Measurements from ENCODE around the gene SLC4A3. TPM values are rescaled to one million over a fixed set of nuclear protein-coding genes. Genes with fewer than 3 reads are reported as not detected.

Gene SLC4A3
- total RNA-seq, 1 experiment from 2014 or later, result 8.7 TPM

GRCh38 chr2:219688560-219689445 lies 61.4 kb downstream of the SLC4A3 start (continued):
- TF ChIP-seq, protein P1, sequence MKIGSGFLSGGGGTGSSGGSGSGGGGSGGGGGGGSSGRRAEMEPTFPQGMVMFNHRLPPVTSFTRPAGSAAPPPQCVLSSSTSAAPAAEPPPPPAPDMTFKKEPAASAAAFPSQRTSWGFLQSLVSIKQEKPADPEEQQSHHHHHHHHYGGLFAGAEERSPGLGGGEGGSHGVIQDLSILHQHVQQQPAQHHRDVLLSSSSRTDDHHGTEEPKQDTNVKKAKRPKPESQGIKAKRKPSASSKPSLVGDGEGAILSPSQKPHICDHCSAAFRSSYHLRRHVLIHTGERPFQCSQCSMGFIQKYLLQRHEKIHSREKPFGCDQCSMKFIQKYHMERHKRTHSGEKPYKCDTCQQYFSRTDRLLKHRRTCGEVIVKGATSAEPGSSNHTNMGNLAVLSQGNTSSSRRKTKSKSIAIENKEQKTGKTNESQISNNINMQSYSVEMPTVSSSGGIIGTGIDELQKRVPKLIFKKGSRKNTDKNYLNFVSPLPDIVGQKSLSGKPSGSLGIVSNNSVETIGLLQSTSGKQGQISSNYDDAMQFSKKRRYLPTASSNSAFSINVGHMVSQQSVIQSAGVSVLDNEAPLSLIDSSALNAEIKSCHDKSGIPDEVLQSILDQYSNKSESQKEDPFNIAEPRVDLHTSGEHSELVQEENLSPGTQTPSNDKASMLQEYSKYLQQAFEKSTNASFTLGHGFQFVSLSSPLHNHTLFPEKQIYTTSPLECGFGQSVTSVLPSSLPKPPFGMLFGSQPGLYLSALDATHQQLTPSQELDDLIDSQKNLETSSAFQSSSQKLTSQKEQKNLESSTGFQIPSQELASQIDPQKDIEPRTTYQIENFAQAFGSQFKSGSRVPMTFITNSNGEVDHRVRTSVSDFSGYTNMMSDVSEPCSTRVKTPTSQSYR (CRISPR knock-in tag; IDR thresholded peaks at IDR 0.05), result no peak
- TF ChIP-seq, protein P2, sequence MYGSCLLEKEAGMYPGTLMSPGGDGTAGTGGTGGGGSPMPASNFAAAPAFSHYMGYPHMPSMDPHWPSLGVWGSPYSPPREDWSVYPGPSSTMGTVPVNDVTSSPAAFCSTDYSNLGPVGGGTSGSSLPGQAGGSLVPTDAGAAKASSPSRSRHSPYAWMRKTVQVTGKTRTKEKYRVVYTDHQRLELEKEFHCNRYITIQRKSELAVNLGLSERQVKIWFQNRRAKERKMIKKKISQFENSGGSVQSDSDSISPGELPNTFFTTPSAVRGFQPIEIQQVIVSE (CRISPR knock-in tag; IDR thresholded peaks at IDR 0.05; ENCODE audit: borderline replicate concordance), result no peak
- TF ChIP-seq CTCF (IDR thresholded peaks at IDR 0.05) (no peak), NFYB (CRISPR knock-in tag; conservative IDR thresholded peaks at IDR 0.05; ENCODE audit: low read depth) (no peak), GTF2I (CRISPR knock-in tag; conservative IDR thresholded peaks at IDR 0.05) (no peak)

GRCh38 chr2:219689676-219690628 lies 62.5 kb downstream of the SLC4A3 start:
- ATAC-seq, result peak; percentile 34

GRCh38 chr2:219691571-219691970 lies 64.1 kb downstream of the SLC4A3 start:
- DNase-seq (ENCODE audit: low spot score), result no peak
- no peak overlapping the region for H3K4me3 Mint-ChIP-seq
- POLR2A ChIA-PET, result no interaction called here
- H3K9me3 Mint-ChIP-seq, result peaks cover 4% of the 10 kb centered on the region
- peaks cover 3% of the 10 kb centered on the region for H3K27me3 Mint-ChIP-seq (ENCODE audit: low read depth)
- no peaks in the 10 kb centered on the region for H3K36me3 Mint-ChIP-seq
- H3K27ac Mint-ChIP-seq, result no peak overlapping the region
- CTCF ChIA-PET, result no interaction called here
- ATAC-seq, result no peak
- peaks cover 39% of the 10 kb centered on the region for H3K4me1 Mint-ChIP-seq
- TF ChIP-seq ZNF121 (CRISPR knock-in tag; IDR thresholded peaks at IDR 0.05), result no peak
- no peak for TF ChIP-seq ZNF423 (CRISPR knock-in tag; IDR thresholded peaks at IDR 0.05)
- TF ChIP-seq, protein P1 (CRISPR knock-in tag; IDR thresholded peaks at IDR 0.05), result no peak
- no peak for TF ChIP-seq AFF4 (CRISPR knock-in tag; IDR thresholded peaks at IDR 0.05; ENCODE audit: borderline replicate concordance)
- no peak for TF ChIP-seq ZNF138 (CRISPR knock-in tag; conservative IDR thresholded peaks at IDR 0.05)
- no peak for TF ChIP-seq SP1 (CRISPR knock-in tag; conservative IDR thresholded peaks at IDR 0.05)

More at GRCh38 chr2:219689676-219690628, 62.5 kb downstream of the SLC4A3 start:
- H3K4me1 Mint-ChIP-seq, result peaks cover 51% of the 10 kb centered on the region
- H3K27me3 Mint-ChIP-seq (ENCODE audit: low read depth), result no peaks in the 10 kb centered on the region; the same call in 1 of the 2 replicates
- H3K9me3 Mint-ChIP-seq, result peaks cover under 1% of the 10 kb centered on the region; the same call in 1 of the 2 replicates
- H3K4me3 Mint-ChIP-seq, result no peak overlapping the region
- POLR2A ChIA-PET, result no interaction called here
- CTCF ChIA-PET, result interaction anchor here (0.6 to 3.0 kb wide), 31 partner anchors 9 to 302 kb away, joined by 3 to 72 read pairs (median 5); partner anchors contain the start of genes DNPEP, INHA, OBSL1 and STK11IP
- DNase-seq (ENCODE audit: low spot score), result peak; percentile 55
- no peak overlapping the region; the same call in 1 of the 2 replicates for H3K27ac Mint-ChIP-seq
- TF ChIP-seq EMX1 (CRISPR knock-in tag; IDR thresholded peaks at IDR 0.05) (no peak), CTCF (IDR thresholded peaks at IDR 0.05) (peak; percentile 70), ZNF423 (CRISPR knock-in tag; IDR thresholded peaks at IDR 0.05) (peak; percentile 60)
- no peaks in the 10 kb centered on the region for H3K36me3 Mint-ChIP-seq
